Measurements from ENCODE around the gene PITPNC1. TPM values are rescaled to one million over a fixed set of nuclear protein-coding genes. Genes with fewer than 3 reads are reported as not detected.
"Not testable (repeated sequence)": the region's sequence is repeated elsewhere in the genome, so short reads cannot be mapped to it uniquely, and the experiment has no call there.

The PITPNC1 gene
- total and polyA plus RNA-seq, 5 donors from 2014 or later = 27.3 to 47.9 (median 39.5) TPM

GRCh38 chr17:67637901-67638641 is 261.0 kb downstream of the PITPNC1 start:
- H3K9me3 Mint-ChIP-seq = no peaks in the 10 kb centered on the region
- Histone ChIP-seq H3K4me1 (ENCODE audit: control insufficient read depth, insufficient read depth, low read length, poor library complexity, severe bottlenecking) (no peaks in the 10 kb centered on the region), H3K36me3 (ENCODE audit: control insufficient read depth, insufficient read depth, low read length) (peaks cover 15% of the 10 kb centered on the region), H3K4me3 (ENCODE audit: low read depth, low read length) (no peak overlapping the region), H3K9me3 (ENCODE audit: control insufficient read depth in 2 of 2, low read length in 2 of 2) (no peaks in the 10 kb centered on the region), H3K27me3 (ENCODE audit: control insufficient read depth, insufficient read depth, low read length) (no peaks in the 10 kb centered on the region), H3K27ac (ENCODE audit: insufficient read depth, low read length, poor library complexity, severe bottlenecking) (no peak overlapping the region)
- H3K4me3 Mint-ChIP-seq = no peak overlapping the region
- no peak overlapping the region for H3K27ac Mint-ChIP-seq
- ATAC-seq (ENCODE audit: low read depth in 2 of 2) (no peak), DNase-seq (no peak)
- no peaks in the 10 kb centered on the region for H3K27me3 Mint-ChIP-seq
- peaks cover 0 to 3% (median under 1%) of the 10 kb centered on the region in 4 donors for H3K4me1 Mint-ChIP-seq
- H3K36me3 Mint-ChIP-seq = peaks cover 31% of the 10 kb centered on the region

GRCh38 chr17:67638871-67639270 is 261.8 kb downstream of the PITPNC1 start:
- H3K4me1 Mint-ChIP-seq = peaks cover 0 to 3% (median under 1%) of the 10 kb centered on the region in 4 donors
- H3K4me1 ChIP-seq (ENCODE audit: control insufficient read depth, insufficient read depth, low read length, poor library complexity, severe bottlenecking) = no peaks in the 10 kb centered on the region
- H3K9me3 Mint-ChIP-seq = no peaks in the 10 kb centered on the region
- no peaks in the 10 kb centered on the region for H3K27me3 ChIP-seq (ENCODE audit: control insufficient read depth, insufficient read depth, low read length)
- H3K27me3 Mint-ChIP-seq = no peaks in the 10 kb centered on the region
- ATAC-seq (ENCODE audit: low read depth in 2 of 2) = no peak
- H3K9me3 ChIP-seq (ENCODE audit: control insufficient read depth in 2 of 2, low read length in 2 of 2) = no peaks in the 10 kb centered on the region
- peaks cover 8% of the 10 kb centered on the region for H3K36me3 ChIP-seq (ENCODE audit: control insufficient read depth, insufficient read depth, low read length)
- H3K27ac Mint-ChIP-seq = no peak overlapping the region
- peaks cover 30% of the 10 kb centered on the region for H3K36me3 Mint-ChIP-seq
- DNase-seq = no peak
- H3K4me3 ChIP-seq (ENCODE audit: low read depth, low read length) = no peak overlapping the region
- no peak overlapping the region for H3K4me3 Mint-ChIP-seq
- no peak overlapping the region for H3K27ac ChIP-seq (ENCODE audit: insufficient read depth, low read length, poor library complexity, severe bottlenecking)

GRCh38 chr17:67639555-67639954 is 262.5 kb downstream of the PITPNC1 start:
- no peak overlapping the region for H3K4me3 Mint-ChIP-seq
- ATAC-seq (ENCODE audit: low read depth in 2 of 2) (no peak), DNase-seq (no peak)
- no peaks in the 10 kb centered on the region for H3K9me3 Mint-ChIP-seq
- H3K27me3 ChIP-seq (ENCODE audit: control insufficient read depth, insufficient read depth, low read length) = no peaks in the 10 kb centered on the region
- H3K4me1 ChIP-seq (ENCODE audit: control insufficient read depth, insufficient read depth, low read length, poor library complexity, severe bottlenecking) = no peaks in the 10 kb centered on the region
- H3K36me3 Mint-ChIP-seq = peaks cover 27% of the 10 kb centered on the region
- H3K4me1 Mint-ChIP-seq = peaks cover 0 to 2% (median 0%) of the 10 kb centered on the region in 4 donors
- H3K9me3 ChIP-seq (ENCODE audit: control insufficient read depth in 2 of 2, low read length in 2 of 2) = no peaks in the 10 kb centered on the region
- peak overlapping the region in 1 of 3 donors; percentile 36 for H3K27ac Mint-ChIP-seq
- H3K27ac ChIP-seq (ENCODE audit: insufficient read depth, low read length, poor library complexity, severe bottlenecking) = no peak overlapping the region
- H3K27me3 Mint-ChIP-seq = no peaks in the 10 kb centered on the region
- no peak overlapping the region for H3K4me3 ChIP-seq (ENCODE audit: low read depth, low read length)
- peaks cover 5% of the 10 kb centered on the region for H3K36me3 ChIP-seq (ENCODE audit: control insufficient read depth, insufficient read depth, low read length)

DNA sequence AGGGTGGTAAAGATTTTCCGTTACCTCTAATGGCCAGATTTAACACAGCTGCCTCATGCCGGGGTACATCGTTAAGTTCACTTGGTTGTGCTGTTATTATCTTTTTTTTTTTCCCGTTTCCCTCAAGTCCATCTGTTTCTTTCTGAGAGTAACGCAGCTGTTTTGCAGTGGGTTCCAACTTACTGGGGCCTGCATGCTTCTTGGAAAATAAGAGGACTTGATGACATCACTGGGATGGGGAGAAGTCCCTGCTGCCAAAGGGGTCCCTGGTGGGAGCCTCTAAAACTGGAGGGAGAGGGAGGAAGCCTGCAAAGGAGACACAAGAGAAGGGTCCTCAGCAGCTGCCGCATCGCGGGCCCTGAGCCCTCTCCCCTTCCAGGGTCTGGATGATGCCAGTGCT is 262.9 kb downstream of the PITPNC1 start:
- H3K27ac Mint-ChIP-seq = no peak overlapping the region
- H3K9me3 Mint-ChIP-seq = no peaks in the 10 kb centered on the region
- H3K4me3 ChIP-seq (ENCODE audit: low read depth, low read length) = no peak overlapping the region
- no peaks in the 10 kb centered on the region for H3K9me3 ChIP-seq (ENCODE audit: control insufficient read depth in 2 of 2, low read length in 2 of 2)
- no peaks in the 10 kb centered on the region for H3K27me3 ChIP-seq (ENCODE audit: control insufficient read depth, insufficient read depth, low read length)
- peaks cover 26% of the 10 kb centered on the region for H3K36me3 Mint-ChIP-seq
- peaks cover 0 to 2% (median 0%) of the 10 kb centered on the region in 4 donors for H3K4me1 Mint-ChIP-seq
- peaks cover 5% of the 10 kb centered on the region for H3K36me3 ChIP-seq (ENCODE audit: control insufficient read depth, insufficient read depth, low read length)
- H3K4me1 ChIP-seq (ENCODE audit: control insufficient read depth, insufficient read depth, low read length, poor library complexity, severe bottlenecking) = no peaks in the 10 kb centered on the region
- no peak for DNase-seq
- H3K27me3 Mint-ChIP-seq = no peaks in the 10 kb centered on the region
- no peak overlapping the region for H3K4me3 Mint-ChIP-seq
- H3K27ac ChIP-seq (ENCODE audit: insufficient read depth, low read length, poor library complexity, severe bottlenecking) = no peak overlapping the region
- ATAC-seq (ENCODE audit: low read depth in 2 of 2) = no peak

DNA sequence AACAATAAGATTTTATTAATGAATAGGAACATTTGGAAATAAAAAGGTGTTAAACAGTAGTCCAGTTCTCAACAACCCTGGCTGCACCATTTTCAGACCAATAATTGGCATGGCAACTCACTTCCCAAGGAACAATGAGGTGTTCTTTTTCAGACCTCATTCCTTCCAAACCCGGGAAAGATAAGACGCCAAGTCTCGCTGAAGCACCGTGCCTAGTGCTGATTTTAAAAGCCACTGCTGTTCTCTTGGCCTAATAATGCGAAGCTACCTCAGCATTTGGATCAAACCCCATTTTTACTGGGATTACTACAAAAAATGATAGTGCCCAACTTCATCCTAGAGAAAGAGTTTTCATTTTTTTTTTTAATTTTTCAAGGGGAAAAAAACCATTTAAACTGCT is 265.4 kb downstream of the PITPNC1 start:
- peaks cover 11% of the 10 kb centered on the region for H3K36me3 Mint-ChIP-seq
- Histone ChIP-seq H3K27ac (ENCODE audit: insufficient read depth, low read length, poor library complexity, severe bottlenecking) (no peak overlapping the region), H3K4me3 (ENCODE audit: low read depth, low read length) (no peak overlapping the region), H3K9me3 (ENCODE audit: control insufficient read depth in 2 of 2, low read length in 2 of 2) (no peaks in the 10 kb centered on the region), H3K4me1 (ENCODE audit: control insufficient read depth, insufficient read depth, low read length, poor library complexity, severe bottlenecking) (no peaks in the 10 kb centered on the region), H3K36me3 (ENCODE audit: control insufficient read depth, insufficient read depth, low read length) (no peaks in the 10 kb centered on the region), H3K27me3 (ENCODE audit: control insufficient read depth, insufficient read depth, low read length) (no peaks in the 10 kb centered on the region)
- no peak overlapping the region for H3K4me3 Mint-ChIP-seq
- H3K27me3 Mint-ChIP-seq = no peaks in the 10 kb centered on the region
- ATAC-seq (ENCODE audit: low read depth in 2 of 2) (no peak), DNase-seq (no peak)
- H3K27ac Mint-ChIP-seq = no peak overlapping the region
- no peaks in the 10 kb centered on the region for H3K9me3 Mint-ChIP-seq
- peaks cover 0 to 2% (median under 1%) of the 10 kb centered on the region in 4 donors for H3K4me1 Mint-ChIP-seq

DNA sequence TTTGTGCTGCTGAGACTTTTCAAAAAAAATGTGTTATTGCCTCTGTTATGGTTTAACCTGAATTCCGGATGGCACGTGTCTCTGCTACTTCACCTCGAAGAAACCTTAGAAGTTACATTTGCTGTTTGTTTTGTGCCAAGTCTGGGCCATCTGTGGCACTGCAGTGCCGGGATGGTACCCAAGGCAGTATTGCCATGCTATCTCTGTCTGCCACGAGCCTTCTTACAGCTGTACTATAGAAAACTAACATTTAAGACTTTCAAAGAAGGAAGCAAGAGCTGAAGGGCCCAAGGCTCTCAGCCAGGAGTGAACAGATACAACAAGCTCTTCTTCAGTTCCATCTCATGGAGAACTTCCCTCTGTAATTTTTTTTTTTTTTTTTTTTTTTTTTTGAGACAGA is 267.0 kb downstream of the PITPNC1 start:
- Mint-ChIP-seq H3K36me3 (peaks cover 8% of the 10 kb centered on the region), H3K9me3 (no peaks in the 10 kb centered on the region), H3K4me1 (peaks cover 0 to 11% (median 9%) of the 10 kb centered on the region in 4 donors), H3K27ac (no peak overlapping the region), H3K27me3 (no peaks in the 10 kb centered on the region), H3K4me3 (no peak overlapping the region)
- Histone ChIP-seq H3K4me3 (ENCODE audit: low read depth, low read length) (no peak overlapping the region), H3K27me3 (ENCODE audit: control insufficient read depth, insufficient read depth, low read length) (no peaks in the 10 kb centered on the region), H3K27ac (ENCODE audit: insufficient read depth, low read length, poor library complexity, severe bottlenecking) (no peak overlapping the region), H3K4me1 (ENCODE audit: control insufficient read depth, insufficient read depth, low read length, poor library complexity, severe bottlenecking) (no peaks in the 10 kb centered on the region), H3K9me3 (ENCODE audit: control insufficient read depth in 2 of 2, low read length in 2 of 2) (no peaks in the 10 kb centered on the region), H3K36me3 (ENCODE audit: control insufficient read depth, insufficient read depth, low read length) (no peaks in the 10 kb centered on the region)
- ATAC-seq (ENCODE audit: low read depth in 2 of 2) (no peak), DNase-seq (no peak)

DNA sequence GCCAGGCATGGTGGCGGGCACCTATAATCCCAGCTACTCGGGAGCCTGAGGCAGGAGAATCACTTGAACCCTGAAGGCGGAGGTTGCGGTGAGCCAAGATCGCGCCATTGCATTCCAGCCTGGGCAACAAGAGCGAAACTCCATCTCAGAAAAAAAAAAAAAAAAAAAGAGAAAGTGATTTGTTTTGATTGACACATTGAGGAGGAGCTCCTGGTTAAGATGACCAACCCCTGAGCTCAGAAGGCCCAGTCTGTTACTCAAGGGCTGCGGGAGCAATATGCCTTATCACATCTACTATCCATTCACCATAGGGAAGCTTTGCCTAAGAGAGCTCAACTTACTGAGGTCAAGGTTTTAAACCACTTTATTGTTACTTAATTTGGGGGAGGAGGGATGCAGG is 268.1 kb downstream of the PITPNC1 start:
- H3K27me3 ChIP-seq (ENCODE audit: control insufficient read depth, insufficient read depth, low read length); H3K4me3 ChIP-seq (ENCODE audit: low read depth, low read length); H3K27me3 Mint-ChIP-seq; H3K36me3 Mint-ChIP-seq; H3K27ac Mint-ChIP-seq; DNase-seq; H3K4me3 Mint-ChIP-seq; H3K9me3 ChIP-seq (ENCODE audit: control insufficient read depth in 2 of 2, low read length in 2 of 2); ATAC-seq (ENCODE audit: low read depth in 2 of 2); H3K36me3 ChIP-seq (ENCODE audit: control insufficient read depth, insufficient read depth, low read length); H3K4me1 ChIP-seq (ENCODE audit: control insufficient read depth, insufficient read depth, low read length, poor library complexity, severe bottlenecking); H3K9me3 Mint-ChIP-seq; H3K27ac ChIP-seq (ENCODE audit: insufficient read depth, low read length, poor library complexity, severe bottlenecking): not testable (repeated sequence)
- H3K4me1 Mint-ChIP-seq = peaks cover 0 to 11% (median 10%) of the 10 kb centered on the region in 4 donors

GRCh38 chr17:67646472-67646871 is 269.4 kb downstream of the PITPNC1 start:
- H3K4me1 ChIP-seq (ENCODE audit: control insufficient read depth, insufficient read depth, low read length, poor library complexity, severe bottlenecking) = peaks cover 11% of the 10 kb centered on the region

More at GRCh38 chr17:67646472-67646871, 269.4 kb downstream of the PITPNC1 start:
- no peak for ATAC-seq (ENCODE audit: low read depth in 2 of 2)
- no peaks in the 10 kb centered on the region for H3K27me3 ChIP-seq (ENCODE audit: control insufficient read depth, insufficient read depth, low read length)
- no peaks in the 10 kb centered on the region for H3K36me3 ChIP-seq (ENCODE audit: control insufficient read depth, insufficient read depth, low read length)
- Mint-ChIP-seq H3K4me1 (peaks cover 0 to 20% (median 13%) of the 10 kb centered on the region in 4 donors), H3K27me3 (no peaks in the 10 kb centered on the region), H3K4me3 (no peak overlapping the region), H3K27ac (no peak overlapping the region), H3K9me3 (no peaks in the 10 kb centered on the region), H3K36me3 (peaks cover 4% of the 10 kb centered on the region)
- no peak overlapping the region for H3K27ac ChIP-seq (ENCODE audit: insufficient read depth, low read length, poor library complexity, severe bottlenecking)
- H3K4me3 ChIP-seq (ENCODE audit: low read depth, low read length) = no peak overlapping the region
- no peak for DNase-seq
- H3K9me3 ChIP-seq (ENCODE audit: control insufficient read depth in 2 of 2, low read length in 2 of 2) = no peaks in the 10 kb centered on the region

Data from CD4-positive, CD25-positive, alpha-beta regulatory T cell (primary cell).